Ovary (tissue), 9 donors: ENCODE data around the gene CDKL5. TPM values are rescaled to one million over a fixed set of nuclear protein-coding genes. Genes with fewer than 3 reads are reported as not detected.

Experiments used
- polyA plus RNA-seq, 2 donors: library from polyadenylated mRNA; stranded (reverse); fragments of 200-250 nt in 1 of 2; fragments of 350-450 nt in 1 of 2; fragmentation: Illumina TruSeq in 1 of 2; extraction: RNeasy Lipid Tissue Mini Kit (QIAGEN cat#74804) in 1 of 2; gene quantifications; one replicate each; pipeline ENCODE4 v1.2.3, GENCODE V29; 2013 to 2014
- small RNA-seq: library from RNA; depleted of rRNA; stranded (forward); fragments of <200 nt; gene quantifications from one replicate; pipeline ENCODE3, GENCODE V24; 2016
- total RNA-seq, 7 donors: library from RNA; depleted of rRNA in 2 of 7; stranded (reverse); fragments of >200 nt in 2 of 7; fragmentation: NEBNext Ultra II Directional in 3 of 7; extraction: Animal tissue kit (Norgen Biotek cat#: 25700) in 3 of 7; gene quantifications; one replicate each; pipeline versions ENCODE4 v1.1.0 to v1.2.4, GENCODE V29; 2016 to 2023
- donor health status: DM: no; HTN: no; CAD: no; lungs with moderate emphysema.
- donor health status: DM: no; HTN: no; CAD: no.
- donor health status: Bipolar disorder and iron deficiency.
- donor health status: DM: yes; HTN: yes; CAD: no.
- donor health status: DM: no; HTN: no; CAD: no.
- donor health status: DM: yes; HTN: yes; CAD: no.

The CDKL5 gene
- total and polyA plus RNA-seq, 9 donors, result 2.6 to 18.5 (median 12.2) TPM

Small RNA genes within 50 kb of the gene (small RNA-seq; reads per million reads assigned to genes)
- gene RF00019, result not detected

Other genes starting within 250 kb of the CDKL5 start
- gene BEND2, start 204.7 kb upstream of the CDKL5 start, total RNA-seq, result not detected
- under 1 TPM in 1 of 2 donors, not detected in 1; 0.02 TPM for gene BEND2, start 204.7 kb upstream of the CDKL5 start, polyA plus RNA-seq
- gene SCML2, start 70.9 kb upstream of the CDKL5 start, total RNA-seq, result 1 to 10 TPM; 3.1 to 6.7 (median 5.1) TPM
- gene SCML2, start 70.9 kb upstream of the CDKL5 start, polyA plus RNA-seq, result 1 to 10 TPM; 3.6 to 5.5 TPM
- gene RS1, start 246.5 kb downstream of the CDKL5 start, total RNA-seq, result not detected
- gene RS1, start 246.5 kb downstream of the CDKL5 start, polyA plus RNA-seq, result not detected